ENCODE results near the gene MLC1.

Gene MLC1

DNA sequence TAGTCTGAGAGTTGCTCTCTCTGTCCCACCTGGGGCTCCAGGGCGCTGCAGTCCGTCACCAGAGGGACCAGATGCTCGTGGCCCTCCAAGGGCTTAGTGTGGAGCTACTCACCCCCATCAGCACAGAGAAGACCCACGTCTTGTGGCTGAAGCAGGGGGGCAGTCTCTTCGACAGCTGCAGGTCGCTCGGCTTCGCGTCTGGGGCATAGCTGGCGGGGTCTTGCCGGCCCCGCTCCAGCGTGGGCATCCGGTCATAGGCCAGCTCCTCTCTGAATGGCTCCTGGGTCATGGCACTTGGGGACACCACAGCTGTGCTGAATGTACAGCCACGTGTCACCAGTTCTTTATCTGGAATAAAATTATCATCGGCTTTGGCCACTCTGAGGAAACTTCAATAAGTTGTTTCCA, 608 bp downstream of the MLC1 start:
- DNase-seq, result peak; percentile 14 to 54 (median 30)
- WGBS (ENCODE audit: insufficient coverage), result 12% methylated on average over 14 of the region's 16 CpGs
- POLR2A ChIA-PET, result interaction anchor here (1.0 to 2.4 kb wide), 8 partner anchors 21 to 106 kb away, joined by 3 to 10 read pairs (median 6); no protein-coding TSS in a partner anchor
- Histone ChIP-seq H3K4me1 (ENCODE audit: control extremely low read depth in 1 of 4, control insufficient read depth in 4 of 4, insufficient read depth in 4 of 4, low read length in 3 of 4) (peaks cover 0 to 37% (median 34%) of the 10 kb centered on the region in 4 experiments), H3K9me3 (ENCODE audit: control extremely low read depth in 1 of 5, control insufficient read depth in 4 of 5, insufficient read depth in 2 of 5, low read depth in 1 of 5, low read length in 4 of 5) (peaks cover 0 to 12% (median 0%) of the 10 kb centered on the region in 5 experiments), H3K27me3 (replicated peaks in 2 of 5; ENCODE audit: control insufficient read depth in 4 of 5, insufficient read depth in 5 of 5, low read length in 4 of 5) (no peaks in the 10 kb centered on the region), H3K4me3 (ENCODE audit: control insufficient read depth in 1 of 7, extremely low read depth in 1 of 7, insufficient read depth in 4 of 7, low read depth in 2 of 7, low read length in 6 of 7) (peak overlapping the region in 1 of 7 experiments; percentile 27), H3K36me3 (ENCODE audit: control insufficient read depth in 4 of 4, insufficient read depth in 4 of 4, low read length in 3 of 4) (peaks cover 0 to 27% (median 16%) of the 10 kb centered on the region in 4 experiments), H3K27ac (ENCODE audit: insufficient read depth in 1 of 2, low read depth in 1 of 2, low read length in 2 of 2, poor library complexity in 1 of 2, severe bottlenecking in 2 of 2) (no peak overlapping the region)
- CTCF ChIA-PET, result interaction anchor here (1.0 to 3.5 kb wide), 16 partner anchors 8 to 155 kb away, joined by 3 to 14 read pairs (median 6); no protein-coding TSS in a partner anchor

DNA sequence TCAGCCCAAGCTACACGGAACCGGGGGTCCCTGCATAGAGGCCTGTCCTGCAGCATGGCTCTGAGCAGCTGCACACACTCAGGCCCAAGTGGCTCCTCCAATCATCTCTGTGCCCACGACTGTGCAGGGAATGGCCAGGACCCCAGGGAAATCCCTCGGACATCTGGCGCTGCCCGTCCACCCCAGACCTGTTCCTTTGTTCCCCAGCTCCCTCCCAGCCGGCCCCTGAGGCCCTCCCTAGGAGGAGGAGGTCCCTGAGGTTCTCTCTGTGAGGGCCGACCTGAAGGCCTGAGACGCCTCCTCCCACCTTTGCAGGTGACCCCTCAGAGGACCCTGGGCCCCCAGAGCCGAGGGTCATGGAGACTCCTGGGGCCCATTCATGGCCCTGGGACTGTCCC, 1.1 kb downstream of the MLC1 start:
- peak overlapping the region in 1 of 7 experiments; percentile 27 for H3K4me3 ChIP-seq (ENCODE audit: control insufficient read depth in 1 of 7, extremely low read depth in 1 of 7, insufficient read depth in 4 of 7, low read depth in 2 of 7, low read length in 6 of 7)
- DNase-seq, result no peak
- ChIA-PET CTCF (interaction anchor here (0.6 to 3.5 kb wide), 13 partner anchors 9 to 214 kb away, joined by 3 to 14 read pairs (median 5); no protein-coding TSS in a partner anchor), POLR2A (interaction anchor here (1.1 to 2.1 kb wide), 3 partner anchors 21 to 34 kb away, joined by 4 to 10 read pairs (median 4); no protein-coding TSS in a partner anchor)
- H3K27ac ChIP-seq (ENCODE audit: insufficient read depth in 1 of 2, low read depth in 1 of 2, low read length in 2 of 2, poor library complexity in 1 of 2, severe bottlenecking in 2 of 2), result no peak overlapping the region
- peaks cover 0 to 37% (median 34%) of the 10 kb centered on the region in 4 experiments for H3K4me1 ChIP-seq (ENCODE audit: control extremely low read depth in 1 of 4, control insufficient read depth in 4 of 4, insufficient read depth in 4 of 4, low read length in 3 of 4)
- H3K9me3 ChIP-seq (ENCODE audit: control extremely low read depth in 1 of 5, control insufficient read depth in 4 of 5, insufficient read depth in 2 of 5, low read depth in 1 of 5, low read length in 4 of 5), result peaks cover 0 to 8% (median 0%) of the 10 kb centered on the region in 5 experiments
- peaks cover 4 to 32% (median 18%) of the 10 kb centered on the region in 4 experiments for H3K36me3 ChIP-seq (ENCODE audit: control insufficient read depth in 4 of 4, insufficient read depth in 4 of 4, low read length in 3 of 4)
- no peaks in the 10 kb centered on the region for H3K27me3 ChIP-seq (replicated peaks in 2 of 5; ENCODE audit: control insufficient read depth in 4 of 5, insufficient read depth in 5 of 5, low read length in 4 of 5)
- WGBS (ENCODE audit: insufficient coverage), result 48% methylated on average over 10 of the region's 10 CpGs

DNA sequence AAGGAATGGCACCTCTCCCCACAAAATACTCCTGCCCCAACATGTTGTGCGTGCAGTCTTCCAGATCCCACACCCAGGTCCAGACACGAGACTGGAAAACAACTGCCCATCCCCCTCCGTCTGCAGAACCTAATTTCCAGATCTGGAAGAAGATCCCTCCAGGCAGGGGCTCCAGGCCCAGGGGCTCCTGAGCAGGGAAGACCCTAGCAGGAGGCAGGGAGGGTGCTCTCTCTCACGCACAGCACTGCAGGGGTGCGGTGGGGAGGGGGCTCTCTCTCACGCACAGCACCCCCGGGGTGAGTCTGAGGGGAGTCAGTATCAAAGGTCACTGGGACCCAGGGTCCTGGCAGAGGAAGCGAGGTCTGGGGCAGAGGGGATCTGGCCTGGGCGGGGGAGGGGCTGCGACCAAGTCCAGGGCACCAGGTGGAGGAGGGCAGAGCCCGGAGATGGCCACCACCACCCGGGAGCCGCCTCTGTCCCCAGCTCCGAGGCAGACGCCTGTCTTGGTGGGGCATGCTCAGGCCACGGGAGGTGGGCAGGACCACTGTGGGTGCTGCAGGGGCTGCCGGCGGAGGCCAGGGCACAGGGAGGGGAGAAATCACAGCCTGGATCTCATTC, 1.7 kb downstream of the MLC1 start:
- Histone ChIP-seq H3K36me3 (ENCODE audit: control insufficient read depth in 4 of 4, insufficient read depth in 4 of 4, low read length in 3 of 4) (peaks cover 5 to 35% (median 22%) of the 10 kb centered on the region in 4 experiments), H3K4me1 (ENCODE audit: control extremely low read depth in 1 of 4, control insufficient read depth in 4 of 4, insufficient read depth in 4 of 4, low read length in 3 of 4) (peaks cover 0 to 37% (median 34%) of the 10 kb centered on the region in 4 experiments), H3K27ac (ENCODE audit: insufficient read depth in 1 of 2, low read depth in 1 of 2, low read length in 2 of 2, poor library complexity in 1 of 2, severe bottlenecking in 2 of 2) (no peak overlapping the region), H3K4me3 (ENCODE audit: control insufficient read depth in 1 of 7, extremely low read depth in 1 of 7, insufficient read depth in 4 of 7, low read depth in 2 of 7, low read length in 6 of 7) (peak overlapping the region in 1 of 7 experiments; percentile 15), H3K27me3 (replicated peaks in 2 of 5; ENCODE audit: control insufficient read depth in 4 of 5, insufficient read depth in 5 of 5, low read length in 4 of 5) (no peaks in the 10 kb centered on the region), H3K9me3 (ENCODE audit: control extremely low read depth in 1 of 5, control insufficient read depth in 4 of 5, insufficient read depth in 2 of 5, low read depth in 1 of 5, low read length in 4 of 5) (peaks cover 0 to 8% (median 0%) of the 10 kb centered on the region in 5 experiments)
- ChIA-PET POLR2A (interaction anchor here (1.1 kb wide), 1 partner anchor 22 kb away, joined by 4 read pairs; no protein-coding TSS in a partner anchor), CTCF (interaction anchor here (0.6 to 3.5 kb wide), 10 partner anchors 9 to 213 kb away, joined by 3 to 14 read pairs (median 6); no protein-coding TSS in a partner anchor)
- DNase-seq, result no peak
- 90% methylated on average over 15 of the region's 18 CpGs for WGBS (ENCODE audit: insufficient coverage)

DNA sequence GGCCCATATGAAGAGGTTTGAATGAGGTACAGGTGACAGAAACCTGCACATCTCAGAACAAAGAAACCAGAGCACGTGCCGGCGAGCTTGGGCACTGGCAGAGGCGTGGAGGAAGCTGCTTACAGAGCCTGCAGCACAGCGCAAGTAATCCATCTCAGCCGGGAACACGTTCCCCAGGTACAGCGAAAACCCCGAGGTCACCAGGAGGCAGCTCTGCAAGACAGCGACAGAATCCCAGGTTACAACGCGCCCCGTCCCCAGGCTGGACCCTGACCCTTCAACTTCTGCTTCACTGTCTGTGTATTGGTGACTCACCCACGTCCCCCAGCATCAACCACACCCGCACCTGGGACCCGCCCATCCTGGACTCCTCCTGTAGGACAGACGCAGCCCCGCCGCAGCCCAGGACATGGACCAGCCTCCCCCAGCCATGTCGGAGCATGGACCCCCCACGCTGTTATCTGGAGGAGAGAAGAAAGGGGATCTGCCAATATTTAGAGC, 2.2 kb downstream of the MLC1 start:
- no peak for DNase-seq
- peaks cover 5 to 35% (median 24%) of the 10 kb centered on the region in 4 experiments for H3K36me3 ChIP-seq (ENCODE audit: control insufficient read depth in 4 of 4, insufficient read depth in 4 of 4, low read length in 3 of 4)
- no peak overlapping the region for H3K27ac ChIP-seq (ENCODE audit: insufficient read depth in 1 of 2, low read depth in 1 of 2, low read length in 2 of 2, poor library complexity in 1 of 2, severe bottlenecking in 2 of 2)
- WGBS (ENCODE audit: insufficient coverage), result 93% methylated on average over 18 of the region's 21 CpGs
- H3K4me3 ChIP-seq (ENCODE audit: control insufficient read depth in 1 of 7, extremely low read depth in 1 of 7, insufficient read depth in 4 of 7, low read depth in 2 of 7, low read length in 6 of 7), result no peak overlapping the region
- H3K27me3 ChIP-seq (replicated peaks in 2 of 5; ENCODE audit: control insufficient read depth in 4 of 5, insufficient read depth in 5 of 5, low read length in 4 of 5), result no peaks in the 10 kb centered on the region
- ChIA-PET CTCF (interaction anchor here (1.2 to 1.5 kb wide), 2 partner anchors 12 to 152 kb away, joined by 3 to 4 read pairs; no protein-coding TSS in a partner anchor), POLR2A (no interaction called here)
- H3K4me1 ChIP-seq (ENCODE audit: control extremely low read depth in 1 of 4, control insufficient read depth in 4 of 4, insufficient read depth in 4 of 4, low read length in 3 of 4), result peaks cover 0 to 37% (median 34%) of the 10 kb centered on the region in 4 experiments
- peaks cover 0 to 8% (median 0%) of the 10 kb centered on the region in 5 experiments for H3K9me3 ChIP-seq (ENCODE audit: control extremely low read depth in 1 of 5, control insufficient read depth in 4 of 5, insufficient read depth in 2 of 5, low read depth in 1 of 5, low read length in 4 of 5)

DNA sequence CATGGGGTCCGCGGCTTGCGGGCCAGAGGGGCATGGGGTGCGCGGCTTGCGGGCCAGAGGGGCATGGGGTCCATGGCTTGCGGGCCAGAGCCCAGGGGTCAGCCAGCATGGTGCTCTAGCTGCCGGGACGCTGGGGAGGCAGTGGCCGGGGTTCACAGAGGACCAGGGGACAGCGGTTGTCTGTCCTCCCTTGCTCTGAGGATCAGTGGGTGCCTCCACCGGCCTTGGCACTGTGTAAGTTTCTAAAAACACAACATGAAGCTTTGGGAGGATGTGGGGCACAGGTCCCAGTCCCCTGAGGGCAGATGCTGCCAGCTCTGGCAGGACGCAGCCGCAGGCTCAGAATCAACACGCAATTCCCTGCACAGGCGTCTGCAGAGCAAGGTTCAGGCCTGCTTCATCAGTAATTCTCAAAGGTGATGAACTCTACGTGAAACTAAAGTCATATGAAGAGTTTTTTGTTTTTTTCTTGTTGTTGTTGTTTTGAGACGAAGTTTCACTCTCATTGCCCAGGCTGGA, 3.0 kb downstream of the MLC1 start:
- ChIA-PET CTCF (interaction anchor here (1.1 to 2.8 kb wide), 4 partner anchors 10 to 151 kb away, joined by 3 to 11 read pairs (median 3); no protein-coding TSS in a partner anchor), POLR2A (no interaction called here)
- no peak overlapping the region for H3K27ac ChIP-seq (ENCODE audit: insufficient read depth in 1 of 2, low read depth in 1 of 2, low read length in 2 of 2, poor library complexity in 1 of 2, severe bottlenecking in 2 of 2)
- DNase-seq, result no peak
- peaks cover 0 to 34% (median 31%) of the 10 kb centered on the region in 4 experiments for H3K4me1 ChIP-seq (ENCODE audit: control extremely low read depth in 1 of 4, control insufficient read depth in 4 of 4, insufficient read depth in 4 of 4, low read length in 3 of 4)
- no peak overlapping the region for H3K4me3 ChIP-seq (ENCODE audit: control insufficient read depth in 1 of 7, extremely low read depth in 1 of 7, insufficient read depth in 4 of 7, low read depth in 2 of 7, low read length in 6 of 7)
- H3K27me3 ChIP-seq (replicated peaks in 2 of 5; ENCODE audit: control insufficient read depth in 4 of 5, insufficient read depth in 5 of 5, low read length in 4 of 5), result no peaks in the 10 kb centered on the region
- 95% methylated on average over 16 of the region's 18 CpGs for WGBS (ENCODE audit: insufficient coverage)
- peaks cover 5 to 41% (median 29%) of the 10 kb centered on the region in 4 experiments for H3K36me3 ChIP-seq (ENCODE audit: control insufficient read depth in 4 of 4, insufficient read depth in 4 of 4, low read length in 3 of 4)
- peaks cover 0 to 2% (median 0%) of the 10 kb centered on the region in 5 experiments for H3K9me3 ChIP-seq (ENCODE audit: control extremely low read depth in 1 of 5, control insufficient read depth in 4 of 5, insufficient read depth in 2 of 5, low read depth in 1 of 5, low read length in 4 of 5)

DNA sequence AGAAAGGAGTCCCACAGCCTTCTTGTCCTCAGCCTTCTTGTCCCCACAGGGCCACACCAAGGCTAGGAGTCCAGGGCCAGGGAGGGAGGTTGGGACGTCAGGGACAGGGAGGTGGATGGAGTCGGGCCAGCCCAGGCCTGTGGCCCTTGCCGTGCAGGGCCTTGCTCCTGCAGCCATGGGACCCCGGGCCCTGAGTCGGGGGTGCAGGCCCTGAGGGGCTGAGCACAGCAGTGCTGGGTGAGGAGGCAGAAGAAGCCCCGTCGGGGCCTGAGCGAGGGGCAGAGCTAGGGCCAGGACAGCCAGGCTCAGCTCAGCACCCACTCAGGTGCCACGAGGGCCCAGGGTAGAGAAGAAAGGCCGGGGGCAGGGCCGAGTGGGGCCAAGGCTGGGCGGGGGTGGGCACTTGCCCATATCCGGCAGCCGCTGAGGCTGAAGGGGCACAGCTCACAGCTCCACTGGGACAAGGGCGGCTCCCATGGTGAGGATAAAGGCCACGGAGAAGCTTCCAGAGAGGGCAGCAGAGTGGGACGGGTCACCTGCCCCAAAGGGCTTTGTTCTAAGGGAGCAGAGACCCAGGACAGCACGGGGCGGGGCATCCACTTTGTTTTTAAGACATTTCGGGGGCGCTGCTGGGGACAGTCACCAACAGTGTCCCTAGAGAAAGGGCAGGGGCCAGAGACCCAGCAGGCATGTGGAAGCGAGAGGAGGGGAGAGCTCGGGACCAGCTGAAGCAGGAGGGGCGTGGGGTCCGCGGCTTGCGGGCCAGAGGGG, 3.6 kb downstream of the MLC1 start:
- ChIA-PET POLR2A (no interaction called here), CTCF (interaction anchor here (1.1 to 2.8 kb wide), 5 partner anchors 10 to 150 kb away, joined by 3 to 11 read pairs (median 3); no protein-coding TSS in a partner anchor)
- no peak for DNase-seq
- Histone ChIP-seq H3K4me3 (ENCODE audit: control insufficient read depth in 1 of 7, extremely low read depth in 1 of 7, insufficient read depth in 4 of 7, low read depth in 2 of 7, low read length in 6 of 7) (no peak overlapping the region), H3K4me1 (ENCODE audit: control extremely low read depth in 1 of 4, control insufficient read depth in 4 of 4, insufficient read depth in 4 of 4, low read length in 3 of 4) (peaks cover 0 to 33% (median 31%) of the 10 kb centered on the region in 4 experiments), H3K27me3 (replicated peaks in 2 of 5; ENCODE audit: control insufficient read depth in 4 of 5, insufficient read depth in 5 of 5, low read length in 4 of 5) (no peaks in the 10 kb centered on the region), H3K27ac (ENCODE audit: insufficient read depth in 1 of 2, low read depth in 1 of 2, low read length in 2 of 2, poor library complexity in 1 of 2, severe bottlenecking in 2 of 2) (no peak overlapping the region), H3K36me3 (ENCODE audit: control insufficient read depth in 4 of 4, insufficient read depth in 4 of 4, low read length in 3 of 4) (peaks cover 5 to 48% (median 34%) of the 10 kb centered on the region in 4 experiments), H3K9me3 (ENCODE audit: control extremely low read depth in 1 of 5, control insufficient read depth in 4 of 5, insufficient read depth in 2 of 5, low read depth in 1 of 5, low read length in 4 of 5) (no peaks in the 10 kb centered on the region)
- 95% methylated on average over 27 of the region's 27 CpGs for WGBS (ENCODE audit: insufficient coverage)
